ENCODE results near the gene S100A6. TPM values are rescaled to one million over a fixed set of nuclear protein-coding genes. Genes with fewer than 3 reads are reported as not detected.
"Not testable (repeated sequence)": the region's sequence is repeated elsewhere in the genome, so short reads cannot be mapped to it uniquely, and the experiment has no call there.

The S100A6 gene
- total and polyA plus RNA-seq, 4 donors = 165 to 10,136 (median 2,002) TPM

DNA sequence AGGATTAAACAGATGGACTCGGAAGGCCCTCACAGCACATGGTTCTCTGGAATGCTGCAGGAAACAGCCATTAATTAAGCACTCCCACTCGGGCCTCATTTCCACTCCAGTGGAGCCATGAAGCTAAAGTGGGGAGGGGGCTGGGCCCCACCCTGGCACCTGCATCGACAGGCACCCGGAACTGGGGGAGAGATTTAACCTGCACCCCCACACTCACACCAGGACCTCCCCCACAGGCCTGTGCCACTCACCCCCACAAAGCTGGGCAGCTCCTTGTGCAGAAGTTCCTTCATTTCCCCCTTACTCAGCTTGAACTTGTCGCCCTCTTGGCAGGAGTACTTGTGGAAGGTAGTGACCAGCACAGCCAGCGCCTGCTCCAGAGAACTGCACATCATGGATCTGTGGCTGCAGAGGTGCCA lies 27.7 kb upstream of the S100A6 start:
- Histone ChIP-seq H3K27ac (ENCODE audit: low read depth in 1 of 2, low read length in 1 of 2) (no peak overlapping the region), H3K9ac (ENCODE audit: insufficient read depth in 1 of 2, low read length in 2 of 2) (no peak overlapping the region), H3K4me1 (ENCODE audit: control insufficient read depth in 5 of 5, insufficient read depth in 5 of 5, low read length in 5 of 5) (peaks cover 9 to 32% (median 18%) of the 10 kb centered on the region in 5 donors), H3K9me3 (ENCODE audit: control insufficient read depth in 4 of 4, insufficient read depth in 3 of 4, low read length in 3 of 4) (no peaks in the 10 kb centered on the region), H3K36me3 (ENCODE audit: control insufficient read depth in 4 of 4, insufficient read depth in 4 of 4, low read length in 4 of 4) (no peaks in the 10 kb centered on the region), H3K27me3 (ENCODE audit: control insufficient read depth in 3 of 3, insufficient read depth in 3 of 3, low read length in 2 of 3) (no peaks in the 10 kb centered on the region), H3K4me3 (no peak overlapping the region)
- 81 to 83% methylated on average over 6 of the region's 6 CpGs for WGBS, 2 donors
- TF ChIP-seq, protein P1, sequence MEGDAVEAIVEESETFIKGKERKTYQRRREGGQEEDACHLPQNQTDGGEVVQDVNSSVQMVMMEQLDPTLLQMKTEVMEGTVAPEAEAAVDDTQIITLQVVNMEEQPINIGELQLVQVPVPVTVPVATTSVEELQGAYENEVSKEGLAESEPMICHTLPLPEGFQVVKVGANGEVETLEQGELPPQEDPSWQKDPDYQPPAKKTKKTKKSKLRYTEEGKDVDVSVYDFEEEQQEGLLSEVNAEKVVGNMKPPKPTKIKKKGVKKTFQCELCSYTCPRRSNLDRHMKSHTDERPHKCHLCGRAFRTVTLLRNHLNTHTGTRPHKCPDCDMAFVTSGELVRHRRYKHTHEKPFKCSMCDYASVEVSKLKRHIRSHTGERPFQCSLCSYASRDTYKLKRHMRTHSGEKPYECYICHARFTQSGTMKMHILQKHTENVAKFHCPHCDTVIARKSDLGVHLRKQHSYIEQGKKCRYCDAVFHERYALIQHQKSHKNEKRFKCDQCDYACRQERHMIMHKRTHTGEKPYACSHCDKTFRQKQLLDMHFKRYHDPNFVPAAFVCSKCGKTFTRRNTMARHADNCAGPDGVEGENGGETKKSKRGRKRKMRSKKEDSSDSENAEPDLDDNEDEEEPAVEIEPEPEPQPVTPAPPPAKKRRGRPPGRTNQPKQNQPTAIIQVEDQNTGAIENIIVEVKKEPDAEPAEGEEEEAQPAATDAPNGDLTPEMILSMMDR (IDR thresholded peaks at IDR 0.05; ENCODE audit: control extremely low read depth, extremely low read depth) = no peak
- no peak for DNase-seq
- no peak for ATAC-seq (ENCODE audit: insufficient read depth, low FRiP score)

DNA sequence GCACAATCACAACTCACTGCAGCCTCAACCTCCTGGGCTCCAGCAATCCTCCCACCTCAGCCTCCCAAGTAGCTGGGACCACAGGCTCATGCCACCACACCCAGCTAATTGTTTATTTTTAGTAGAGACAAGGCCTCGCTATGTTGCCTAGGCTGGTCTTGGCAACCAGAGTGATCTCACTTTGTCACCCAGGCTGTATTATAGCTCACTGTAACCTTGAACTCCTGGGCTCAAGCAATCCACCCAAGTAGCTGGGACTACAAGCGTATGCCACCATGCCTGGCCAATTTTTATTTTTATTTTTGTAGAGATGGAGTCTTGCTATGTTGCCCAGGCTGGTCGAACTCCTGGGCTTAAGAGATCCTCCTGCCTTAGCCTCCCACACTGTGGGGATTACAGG lies 26.2 kb upstream of the S100A6 start:
- 88 to 94% methylated on average over 3 of the region's 3 CpGs for WGBS, 2 donors
- not testable (repeated sequence) for H3K27me3 ChIP-seq (ENCODE audit: control insufficient read depth in 3 of 3, insufficient read depth in 3 of 3, low read length in 2 of 3); H3K36me3 ChIP-seq (ENCODE audit: control insufficient read depth in 4 of 4, insufficient read depth in 4 of 4, low read length in 4 of 4); H3K9ac ChIP-seq (ENCODE audit: insufficient read depth in 1 of 2, low read length in 2 of 2); H3K4me3 ChIP-seq; ATAC-seq (ENCODE audit: insufficient read depth, low FRiP score); H3K9me3 ChIP-seq (ENCODE audit: control insufficient read depth in 4 of 4, insufficient read depth in 3 of 4, low read length in 3 of 4); DNase-seq; H3K27ac ChIP-seq (ENCODE audit: low read depth in 1 of 2, low read length in 1 of 2)
- H3K4me1 ChIP-seq (ENCODE audit: control insufficient read depth in 5 of 5, insufficient read depth in 5 of 5, low read length in 5 of 5) = peaks cover 9 to 20% (median 17%) of the 10 kb centered on the region in 5 donors

DNA sequence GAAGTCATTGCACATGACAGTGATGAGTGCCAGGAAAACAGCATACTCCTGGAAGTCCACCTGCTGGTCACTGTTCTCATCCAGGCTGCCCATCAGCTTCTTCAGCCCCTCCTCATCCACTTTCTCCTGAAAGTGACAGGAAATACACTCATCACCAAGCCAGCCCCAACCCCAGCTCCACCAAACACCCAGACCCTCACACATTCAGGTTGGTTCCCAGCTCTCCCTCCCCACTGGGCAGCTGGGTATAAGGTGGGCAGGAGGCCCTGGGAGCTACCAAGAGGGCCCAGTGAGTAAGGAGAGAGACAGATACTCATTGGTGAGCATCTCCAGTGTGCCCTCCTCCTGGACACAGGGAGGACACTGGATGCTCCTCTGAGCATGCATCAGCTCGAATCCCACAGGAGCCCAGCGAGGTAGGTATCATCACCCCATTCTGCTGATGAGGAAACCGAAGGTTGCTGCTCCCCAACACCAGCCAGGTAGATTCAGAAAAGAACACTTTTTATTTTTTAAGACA lies 25.7 kb upstream of the S100A6 start:
- Histone ChIP-seq H3K4me1 (ENCODE audit: control insufficient read depth in 5 of 5, insufficient read depth in 5 of 5, low read length in 5 of 5) (peaks cover 5 to 16% (median 13%) of the 10 kb centered on the region in 5 donors), H3K9ac (ENCODE audit: insufficient read depth in 1 of 2, low read length in 2 of 2) (no peak overlapping the region), H3K27ac (ENCODE audit: low read depth in 1 of 2, low read length in 1 of 2) (no peak overlapping the region), H3K4me3 (no peak overlapping the region), H3K36me3 (ENCODE audit: control insufficient read depth in 4 of 4, insufficient read depth in 4 of 4, low read length in 4 of 4) (no peaks in the 10 kb centered on the region), H3K9me3 (ENCODE audit: control insufficient read depth in 4 of 4, insufficient read depth in 3 of 4, low read length in 3 of 4) (no peaks in the 10 kb centered on the region), H3K27me3 (ENCODE audit: control insufficient read depth in 3 of 3, insufficient read depth in 3 of 3, low read length in 2 of 3) (no peaks in the 10 kb centered on the region)
- TF ChIP-seq, protein P1 (IDR thresholded peaks at IDR 0.05; ENCODE audit: control extremely low read depth, extremely low read depth) = no peak
- DNase-seq = no peak
- 96 to 98% methylated on average over 3 of the region's 3 CpGs for WGBS, 2 donors
- no peak for ATAC-seq (ENCODE audit: insufficient read depth, low FRiP score)

DNA sequence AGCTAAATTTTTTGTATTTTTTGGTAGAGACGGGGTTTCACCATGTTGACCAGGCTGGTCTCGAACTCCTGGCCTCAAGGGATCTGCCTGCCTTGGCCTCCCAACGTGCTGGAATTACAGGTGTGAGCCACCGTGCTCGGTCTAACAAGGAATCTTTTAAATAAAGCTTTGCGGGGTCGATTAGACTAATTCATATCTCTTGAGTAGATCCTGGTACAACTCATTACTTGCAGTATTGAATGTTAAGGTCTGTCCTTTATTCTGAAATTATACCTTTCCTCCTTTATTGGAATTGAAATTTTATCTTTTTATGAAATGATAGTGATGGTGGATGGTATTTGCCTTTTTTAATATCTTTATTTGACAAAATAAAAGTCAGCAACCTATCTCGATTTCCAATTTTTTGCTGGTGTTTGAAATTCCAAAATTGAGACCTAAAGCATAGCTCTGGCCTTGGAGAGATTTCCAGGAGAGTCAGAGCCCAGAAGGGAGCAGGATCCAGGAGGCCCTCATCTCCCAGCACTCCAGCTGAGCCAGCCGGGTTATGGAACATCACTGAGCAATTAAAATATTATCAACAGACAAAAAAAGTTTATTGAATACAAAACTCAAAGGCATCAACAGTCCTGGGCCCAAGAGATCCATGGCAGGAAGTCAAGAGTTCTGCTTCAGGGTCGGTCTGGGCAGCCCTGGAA lies 25.1 kb upstream of the S100A6 start:
- no peaks in the 10 kb centered on the region for H3K36me3 ChIP-seq (ENCODE audit: control insufficient read depth in 4 of 4, insufficient read depth in 4 of 4, low read length in 4 of 4)
- H3K27me3 ChIP-seq (ENCODE audit: control insufficient read depth in 3 of 3, insufficient read depth in 3 of 3, low read length in 2 of 3) = no peaks in the 10 kb centered on the region
- no peak overlapping the region for H3K27ac ChIP-seq (ENCODE audit: low read depth in 1 of 2, low read length in 1 of 2)
- no peak overlapping the region for H3K9ac ChIP-seq (ENCODE audit: insufficient read depth in 1 of 2, low read length in 2 of 2)
- no peak for ATAC-seq (ENCODE audit: insufficient read depth, low FRiP score)
- peak in 2 of 3 donors; percentile 27 to 67 for DNase-seq
- TF ChIP-seq, protein P1 (IDR thresholded peaks at IDR 0.05; ENCODE audit: control extremely low read depth, extremely low read depth) = no peak
- no peaks in the 10 kb centered on the region for H3K9me3 ChIP-seq (ENCODE audit: control insufficient read depth in 4 of 4, insufficient read depth in 3 of 4, low read length in 3 of 4)
- 89% methylated on average over 10 of the region's 10 CpGs for WGBS, 2 donors
- no peak overlapping the region for H3K4me3 ChIP-seq
- peaks cover under 1 to 12% (median 8%) of the 10 kb centered on the region in 5 donors for H3K4me1 ChIP-seq (ENCODE audit: control insufficient read depth in 5 of 5, insufficient read depth in 5 of 5, low read length in 5 of 5)
